RPMI7951 (cell line): Measurements from ENCODE around the gene COL9A3. TPM values are rescaled to one million over a fixed set of nuclear protein-coding genes. Genes with fewer than 3 reads are reported as not detected.

Experiments
- DNase-seq: peaks from one replicate; pipeline ENCODE4 v3.0.0-alpha.2; 2012; ENCODE audit warnings: low read depth
- total RNA-seq: library from RNA; depleted of rRNA; stranded (reverse); fragments of >200 nt; shearing (Covaris generic); gene quantifications from 2 replicates; pipeline ENCODE4 v1.2.3, GENCODE V29; 2014

The COL9A3 gene
- total RNA-seq, 1 experiment from 2014 or later = 5.9 TPM

- DNase-seq = no peak
Observed at GRCh38 chr20:62796699-62797491, 20.0 kb upstream of the COL9A3 start.

GRCh38 chr20:62797671-62798532 is 18.9 kb upstream of the COL9A3 start:
- DNase-seq = no peak

- no peak for DNase-seq
Observed at GRCh38 chr20:62799036-62799435, 17.8 kb upstream of the COL9A3 start.

GRCh38 chr20:62799459-62799858 is 17.4 kb upstream of the COL9A3 start:
- no peak for DNase-seq

GRCh38 chr20:62799873-62800272 is 17.0 kb upstream of the COL9A3 start:
- no peak for DNase-seq

GRCh38 chr20:62800314-62801259 is 16.3 kb upstream of the COL9A3 start:
- DNase-seq = no peak

- no peak for DNase-seq
Observed at GRCh38 chr20:62801284-62802010, 15.4 kb upstream of the COL9A3 start.

GRCh38 chr20:62802026-62802712 is 14.7 kb upstream of the COL9A3 start:
- no peak for DNase-seq

GRCh38 chr20:62804021-62804626 is 12.7 kb upstream of the COL9A3 start:
- DNase-seq = peak; percentile 63

GRCh38 chr20:62804627-62805154 is 12.2 kb upstream of the COL9A3 start, which contains the start of gene OGFR:
OGFR (plus strand) TSS chr20:62804835; CDS start chr20:62804860, 25 bp downstream.
- peak; percentile 75 for DNase-seq

GRCh38 chr20:62805155-62805710 is 11.6 kb upstream of the COL9A3 start:
- DNase-seq = peak; percentile 36

- no peak for DNase-seq
Observed at GRCh38 chr20:62805711-62806382, 11.0 kb upstream of the COL9A3 start.

GRCh38 chr20:62806383-62807050 is 10.3 kb upstream of the COL9A3 start:
- DNase-seq = no peak

GRCh38 chr20:62807444-62808210 is 9.2 kb upstream of the COL9A3 start:
- no peak for DNase-seq

- DNase-seq = peak; percentile 71
Observed at GRCh38 chr20:62808211-62808865, 8.5 kb upstream of the COL9A3 start.

- DNase-seq = no peak
Observed at GRCh38 chr20:62809530-62810428, 7.1 kb upstream of the COL9A3 start.
